Measurements from ENCODE around the gene CLASP1.

- TF ChIP-seq CTCF (IDR thresholded peaks at IDR 0.05; ENCODE audit: insufficient read depth, low read length) (no peak), REST (IDR thresholded peaks at IDR 0.05; ENCODE audit: insufficient replicate concordance, low read depth) (no peak), GABPA (IDR thresholded peaks at IDR 0.05; ENCODE audit: low read depth) (no peak), POLR2AphosphoS5 (IDR thresholded peaks at IDR 0.05; ENCODE audit: low read depth) (no peak), SPI1 (IDR thresholded peaks at IDR 0.05; ENCODE audit: borderline replicate concordance, low read depth) (no peak)
These were observed 71.9 kb downstream of the CLASP1 start for GRCh38 chr2:121577381-121577780.

All from HL-60 (cell line).